Psoas muscle (tissue), 8 donors: ENCODE results near the gene HADHA. TPM values are rescaled to one million over a fixed set of nuclear protein-coding genes. Genes with fewer than 3 reads are reported as not detected.

ENCODE experiments used
- ATAC-seq, 4 donors: fragments of 200-7000 bp; cut with Tn5 transposase; one replicate each; pipeline ENCODE4 v1.9.1; 2020; ENCODE audit warnings: moderate library complexity in 3 of 4, mild to moderate bottlenecking in 2 of 4
- DNase-seq, 2 donors: peaks; one replicate each; pipeline ENCODE4 v3.0.0-alpha.2; 2020
- H3K27ac ChIP-seq: fragments of 200-600 bp; one replicate; pipeline ENCODE4 v1.8.0; 2022
- H3K27me3 ChIP-seq, 3 donors: fragments of 200-600 bp in 1 of 3; one replicate each; pipeline versions ENCODE4 v1.6.1 to v1.8.0; 2013 to 2022; ENCODE audit warnings: low read length in 2 of 3, mild to moderate bottlenecking in 2 of 3, moderate library complexity in 1 of 3; ENCODE audit not compliant: insufficient read depth in 3 of 3
- H3K36me3 ChIP-seq, 2 donors: fragments of 200-600 bp in 1 of 2; one replicate each; pipeline versions ENCODE4 v1.6.1 to v1.8.0; 2013 to 2022; ENCODE audit warnings: low read depth in 1 of 2, mild to moderate bottlenecking in 1 of 2, moderate library complexity in 1 of 2; ENCODE audit not compliant: insufficient read depth in 1 of 2
- H3K4me1 ChIP-seq: fragments of 200-600 bp; one replicate; pipeline ENCODE4 v1.8.0; 2022
- H3K4me3 ChIP-seq: fragments of 200-600 bp; one replicate; pipeline ENCODE4 v1.8.0; 2022; ENCODE audit warnings: mild to moderate bottlenecking
- H3K9me3 ChIP-seq: fragments of 200-600 bp; one replicate; pipeline ENCODE4 v1.8.0; 2022
- CTCF ChIP-seq: fragments of 200-600 bp; IDR thresholded peaks from one replicate; pipeline ENCODE4 v1.8.0; 2022; ENCODE audit warnings: antibody characterized with exemption
- WGBS, 3 donors: extraction: QIAGEN DNeasy Blood & Tissue Kit; methylation state at CpG; one replicate each; pipeline versions ENCODE4 v1.1.6 to v1.1.7; 2013; 5-methylcytosine and 5-hydroxymethylcytosine counted together
- intact Hi-C, 2 donors: fragments of 100-400 bp; cut with DNase I; formaldehyde crosslinking; loops; one replicate each; pipeline versions ENCODE4 v1.11.0 to v1.14.2; 2022
- polyA plus RNA-seq, 3 donors: library from polyadenylated mRNA; stranded (reverse); fragments of 200-250 nt; gene quantifications; one replicate each; pipeline ENCODE4 v1.2.3, GENCODE V29; 2013
- total RNA-seq, 4 donors: library from RNA; stranded (reverse); fragmentation: NEBNext Ultra II Directional in 2 of 4; extraction: Animal tissue kit (Norgen Biotek cat#: 25700) in 2 of 4; gene quantifications; one replicate each; pipeline versions ENCODE4 v1.2.1 to v1.2.4, GENCODE V29; 2021 to 2023
- donor health status: healthy with polysubstance abuse.
- donor health status: DM: no; HTN: no; CAD: no; lungs with moderate emphysema.
- donor health status: Bipolar disorder and iron deficiency.
- donor health status: healthy.
- donor health status: DM: yes; HTN: yes; CAD: no.
- donor health status: DM: no; HTN: no; CAD: no.
- donor health status: DM: no; HTN: no; CAD: no.
- donor health status: DM: yes; HTN: yes; CAD: no.

The HADHA gene
- total and polyA plus RNA-seq, 7 donors = 195 to 617 (median 350) TPM

- DNase-seq (no peak), ATAC-seq (peak in 2 of 4 donors; percentile 17 to 26)
- H3K27ac ChIP-seq = no peak overlapping the region
- H3K4me3 ChIP-seq = no peak overlapping the region
- intact Hi-C loops = no loop called here
- 70 to 82% (median 73%) methylated on average over 4 of the region's 4 CpGs for WGBS, 3 donors
- TF ChIP-seq CTCF = no peak
- H3K27me3 ChIP-seq = no peaks in the 10 kb centered on the region
- H3K9me3 ChIP-seq = no peaks in the 10 kb centered on the region
- no peaks in the 10 kb centered on the region for H3K4me1 ChIP-seq
- peaks cover under 1 to 53% of the 10 kb centered on the region in 2 donors for H3K36me3 ChIP-seq
Measured at GRCh38 chr2:26189751-26190150, 54.7 kb downstream of the HADHA start.

GRCh38 chr2:26189123-26189522 lies 55.3 kb downstream of the HADHA start:
- no peak for TF ChIP-seq CTCF
- H3K4me1 ChIP-seq = no peaks in the 10 kb centered on the region
- no peak overlapping the region for H3K4me3 ChIP-seq
- no peaks in the 10 kb centered on the region for H3K9me3 ChIP-seq
- H3K27me3 ChIP-seq = no peaks in the 10 kb centered on the region
- peak in 3 of 4 donors; percentile 2 to 11 (median 7) for ATAC-seq
- H3K36me3 ChIP-seq = peaks cover 0 to 47% of the 10 kb centered on the region in 2 donors
- WGBS, 3 donors = 74 to 76% (median 75%) methylated on average over 4 of the region's 4 CpGs
- intact Hi-C loops = no loop called here
- H3K27ac ChIP-seq = no peak overlapping the region
- DNase-seq = no peak

- no peak for DNase-seq
- H3K9me3 ChIP-seq = no peaks in the 10 kb centered on the region
- no peak overlapping the region for H3K4me3 ChIP-seq
- H3K27ac ChIP-seq = no peak overlapping the region
- peaks cover 0 to 32% of the 10 kb centered on the region in 2 donors for H3K36me3 ChIP-seq
- 90 to 94% (median 91%) methylated on average over 14 to 16 of the region's 16 CpGs for WGBS, 3 donors
- intact Hi-C loops = no loop called here
- no peaks in the 10 kb centered on the region for H3K4me1 ChIP-seq
- ATAC-seq = no peak
- no peak for TF ChIP-seq CTCF
- no peaks in the 10 kb centered on the region for H3K27me3 ChIP-seq
Measured at GRCh38 chr2:26187537-26188104, 56.8 kb downstream of the HADHA start.

- Histone ChIP-seq H3K9me3 (no peaks in the 10 kb centered on the region), H3K4me3 (no peak overlapping the region), H3K4me1 (no peaks in the 10 kb centered on the region), H3K27me3 (no peaks in the 10 kb centered on the region), H3K36me3 (peaks cover 0 to 27% of the 10 kb centered on the region in 2 donors), H3K27ac (no peak overlapping the region)
- intact Hi-C loops = no loop called here
- no peak for TF ChIP-seq CTCF
- 92 to 97% (median 93%) methylated on average over 13 to 15 of the region's 15 CpGs for WGBS, 3 donors
- DNase-seq = no peak
- no peak for ATAC-seq
Measured at GRCh38 chr2:26187114-26187513, 57.3 kb downstream of the HADHA start.
